CD4-positive, alpha-beta T cell treated with Interleukin-21 for 1 hour (primary cell): ENCODE data around the gene EBP.
"Not testable (repeated sequence)": the region's sequence is repeated elsewhere in the genome, so short reads cannot be mapped to it uniquely, and the experiment has no call there.

ENCODE experiments used
- DNase-seq: peaks from one replicate; pipeline ENCODE4 v3.0.0-alpha.2; 2020

Gene EBP

GRCh38 chrX:48496660-48497059, 24.9 kb upstream of the EBP start:
- no peak for DNase-seq

DNA sequence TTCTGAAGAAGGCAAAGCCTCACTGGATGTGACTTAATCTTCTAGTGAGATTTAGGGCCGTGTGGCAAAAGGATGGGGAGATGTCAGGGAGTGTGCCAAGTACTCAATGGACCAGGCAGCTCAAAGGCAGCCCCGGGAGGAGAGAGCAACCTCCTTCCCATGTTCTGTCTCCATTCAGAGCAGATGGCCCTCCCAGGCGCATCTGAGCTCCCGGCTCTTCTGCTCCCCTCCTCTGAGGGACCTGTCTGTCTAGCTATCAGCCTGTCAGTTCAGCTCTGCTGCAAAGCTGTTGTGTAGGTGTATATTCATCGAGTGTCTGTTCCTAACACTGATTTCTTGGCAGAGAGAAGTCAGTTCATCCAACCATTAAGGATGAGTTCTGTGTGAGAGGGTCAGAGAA, 23.7 kb upstream of the EBP start:
- no peak for DNase-seq

- no peak for DNase-seq
Observed at GRCh38 chrX:48498374-48498809, 23.2 kb upstream of the EBP start.

DNA sequence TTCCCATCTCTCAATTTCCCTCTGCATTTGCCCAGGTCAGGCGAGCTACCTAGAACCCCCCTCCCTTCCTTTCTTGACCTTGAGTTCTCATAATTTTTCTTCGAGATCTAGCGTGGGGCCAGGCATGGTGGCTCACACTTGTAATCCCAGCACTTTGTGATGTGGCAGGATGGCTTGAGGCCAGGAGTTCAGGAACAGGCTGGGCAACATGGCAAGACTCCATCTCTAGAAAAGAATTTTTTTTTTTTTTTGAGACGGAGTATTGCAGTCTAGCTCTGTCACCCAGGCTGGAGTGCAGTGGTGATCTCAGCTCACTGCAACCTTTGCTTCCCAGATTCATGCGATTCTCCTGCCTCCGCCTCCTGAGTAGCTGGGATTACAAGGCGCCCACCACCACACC, 17.3 kb upstream of the EBP start:
- no peak for DNase-seq

- no peak for DNase-seq
Observed at GRCh38 chrX:48505481-48505880, 16.1 kb upstream of the EBP start.

- DNase-seq, result no peak
Observed at GRCh38 chrX:48507246-48507645, 14.4 kb upstream of the EBP start.

DNA sequence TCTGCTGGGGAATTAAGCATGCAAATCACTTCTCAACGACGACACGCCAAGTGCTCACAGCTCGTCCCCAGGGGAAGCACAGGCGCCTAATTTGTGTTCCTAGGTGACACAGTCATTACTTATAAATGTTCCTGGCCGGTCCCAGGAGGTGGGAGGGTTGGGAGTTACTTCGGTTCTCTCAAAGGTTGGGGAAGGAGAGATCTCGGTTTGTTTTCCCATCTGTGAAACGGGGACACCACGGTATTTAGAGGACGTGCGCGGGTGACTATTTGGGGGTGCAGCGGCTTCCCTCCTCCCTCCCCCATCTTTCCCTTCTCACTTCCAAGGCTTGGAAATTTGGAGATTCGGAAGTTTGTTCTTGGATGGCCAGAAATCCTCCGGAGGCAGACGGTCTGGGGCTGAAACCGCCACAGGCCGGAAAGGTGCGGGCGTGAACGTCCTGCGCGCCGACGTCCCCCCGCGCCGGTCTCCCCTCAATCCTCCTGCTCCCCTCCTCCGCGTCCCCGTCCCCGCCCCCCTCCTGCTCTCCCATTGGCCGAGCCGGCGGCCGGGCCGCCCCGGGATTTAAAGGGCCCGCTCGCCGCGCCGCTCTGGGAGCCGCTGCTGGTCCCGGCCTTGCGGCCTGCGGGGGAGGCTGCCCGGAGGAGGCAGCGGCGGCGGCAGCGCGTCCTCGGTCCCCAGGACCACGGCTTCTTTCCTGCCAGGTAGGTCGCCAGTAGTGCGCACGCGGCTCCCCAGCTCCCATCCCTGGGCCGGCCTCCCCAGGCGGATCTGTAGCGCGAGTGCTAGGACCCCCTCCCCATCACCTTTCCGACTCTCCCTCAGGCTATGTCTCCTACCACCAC, 13.0 kb upstream of the EBP start, which contains the start of gene PORCN:
Gene PORCN, plus strand, starts transcription at position 593 of the 845 bp plus-strand sequence. CDS start 829 bp downstream, outside the sequence.
- peak; percentile 82 for DNase-seq

DNA sequence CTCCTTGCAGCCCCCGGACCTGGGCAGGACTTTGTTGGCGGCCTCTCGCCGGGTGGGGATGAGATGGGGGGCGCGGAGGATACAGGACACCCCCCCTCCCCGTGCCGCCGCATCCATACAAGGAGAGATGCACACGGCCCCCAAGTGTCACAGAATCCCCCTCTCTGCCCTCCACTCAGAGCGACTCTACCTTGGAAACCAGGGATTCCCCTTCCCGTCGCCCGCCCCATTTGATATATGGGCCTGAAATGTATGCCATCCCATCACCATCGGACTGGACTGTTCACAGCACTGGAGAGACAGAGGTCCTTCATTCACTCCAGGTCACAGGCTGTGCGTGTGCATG, 12.4 kb upstream of the EBP start:
- peak; percentile 28 for DNase-seq

DNA sequence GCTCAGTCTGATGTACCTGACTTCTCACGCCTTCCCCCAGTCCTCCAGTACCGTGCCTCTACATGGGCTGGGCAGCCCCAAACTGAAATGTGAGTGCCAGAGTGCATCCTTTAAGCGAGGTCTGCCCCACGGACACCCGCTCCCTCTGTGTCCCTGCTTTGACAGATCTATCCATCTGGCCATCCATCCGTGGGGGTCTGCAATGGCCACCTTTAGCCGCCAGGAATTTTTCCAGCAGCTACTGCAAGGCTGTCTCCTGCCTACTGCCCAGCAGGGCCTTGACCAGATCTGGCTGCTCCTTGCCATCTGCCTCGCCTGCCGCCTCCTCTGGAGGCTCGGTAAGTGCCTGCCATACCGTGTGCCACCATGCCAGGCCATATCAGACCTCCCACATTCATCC, 12.0 kb upstream of the EBP start:
- no peak for DNase-seq

- DNase-seq, result no peak
Observed at GRCh38 chrX:48511560-48511959, 10.0 kb upstream of the EBP start.

- DNase-seq, result no peak
Observed at GRCh38 chrX:48512371-48512935, 9.2 kb upstream of the EBP start.

- no peak for DNase-seq
Observed at GRCh38 chrX:48513670-48514069, 7.9 kb upstream of the EBP start.

- no peak for DNase-seq
Observed at GRCh38 chrX:48514126-48514806, 7.3 kb upstream of the EBP start.

GRCh38 chrX:48514868-48515460, 6.6 kb upstream of the EBP start:
- DNase-seq, result no peak

GRCh38 chrX:48515842-48516241, 5.8 kb upstream of the EBP start:
- DNase-seq, result no peak

- DNase-seq, result no peak
Observed at GRCh38 chrX:48516285-48516684, 5.3 kb upstream of the EBP start.

- no peak for DNase-seq
Observed at GRCh38 chrX:48516987-48517386, 4.6 kb upstream of the EBP start.

GRCh38 chrX:48519481-48519880, 2.1 kb upstream of the EBP start:
- not testable (repeated sequence) for DNase-seq

DNA sequence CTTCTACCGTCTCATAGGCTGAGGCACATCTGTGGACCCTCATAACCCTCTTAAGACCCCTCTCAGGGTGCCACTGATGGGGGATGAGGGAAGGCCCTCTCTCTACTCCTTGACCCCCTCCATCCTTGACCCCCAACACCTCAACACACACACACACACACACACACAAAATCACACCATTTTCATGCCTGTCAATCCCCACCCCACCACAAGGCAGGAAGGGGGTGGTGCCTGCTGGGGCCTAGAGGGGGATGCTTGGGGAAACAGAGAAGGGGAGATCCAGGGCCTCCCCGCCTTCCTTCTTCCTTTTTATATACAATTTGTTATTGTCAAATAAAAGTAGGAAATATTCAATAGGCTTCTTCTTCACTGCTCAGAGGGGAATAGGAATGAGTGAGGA, 1.2 kb upstream of the EBP start:
- DNase-seq, result peak; percentile 40

GRCh38 chrX:48520976-48521352, 644 bp upstream of the EBP start:
- DNase-seq, result no peak

DNA sequence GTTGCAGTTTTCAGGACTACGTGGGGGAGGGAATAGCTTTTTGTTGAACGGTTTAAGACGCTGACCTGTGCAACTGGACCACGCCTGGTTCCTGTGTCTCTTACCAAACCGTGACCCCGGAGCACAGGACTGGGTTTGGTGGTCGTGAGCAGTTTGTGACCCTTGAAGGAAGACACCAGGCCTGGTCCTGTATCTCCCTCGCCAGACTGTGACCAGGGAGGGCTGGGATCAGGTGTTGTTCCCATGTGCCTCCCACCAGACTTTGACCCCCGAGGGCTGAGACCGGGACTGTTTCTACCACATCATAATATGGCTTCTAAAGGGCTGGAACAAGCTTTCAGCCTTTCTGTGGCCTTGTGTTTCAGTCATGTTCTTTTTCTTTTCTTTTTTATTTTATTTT, 683 bp downstream of the EBP start:
- DNase-seq, result no peak

- no peak for DNase-seq
Observed at GRCh38 chrX:48523682-48524081, 2.1 kb downstream of the EBP start.

DNA sequence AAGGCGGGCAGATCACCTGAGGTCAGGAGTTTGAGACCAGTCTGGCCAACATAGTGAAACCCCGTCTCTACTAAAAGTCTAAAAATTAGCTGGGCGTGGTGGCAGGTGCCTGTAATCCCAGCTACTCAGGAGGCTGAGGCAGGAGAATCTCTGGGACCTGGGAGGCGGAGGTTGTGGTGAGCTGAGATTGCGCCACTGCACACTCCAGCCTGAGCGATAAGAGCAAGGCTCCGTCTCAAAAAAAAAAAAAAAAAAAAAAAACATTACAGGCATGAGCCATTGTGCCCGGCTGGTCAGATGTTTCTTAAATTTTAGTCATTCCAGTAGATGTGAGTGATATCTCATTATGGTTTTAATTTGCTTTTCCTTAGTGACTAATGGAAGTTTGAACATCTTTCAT, 4.2 kb downstream of the EBP start:
- not testable (repeated sequence) for DNase-seq

GRCh38 chrX:48530736-48531135, 9.1 kb downstream of the EBP start:
- DNase-seq, result no peak
